Body of pancreas (tissue), 4 donors: ENCODE results near the gene SLC16A9.

Experiments
- POLR2A ChIP-seq, 3 donors: fragments of 450-650 bp; IDR thresholded peaks; one replicate each; pipeline ENCODE4 v1.6.1; 2016; ENCODE audit warnings: antibody characterized with exemption in 3 of 3, mild to moderate bottlenecking in 2 of 3
- TF ChIP-seq, protein P1 (sequence below), 7 experiments: fragments of 450-650 bp in 4 of 7; fragments of 200-600 bp in 3 of 7; sonication (generic) in 3 of 7; IDR thresholded peaks; one replicate each; pipeline ENCODE4 v1.5.1; 2016 to 2019; ENCODE audit warnings: antibody characterized with exemption in 7 of 7

DNA sequence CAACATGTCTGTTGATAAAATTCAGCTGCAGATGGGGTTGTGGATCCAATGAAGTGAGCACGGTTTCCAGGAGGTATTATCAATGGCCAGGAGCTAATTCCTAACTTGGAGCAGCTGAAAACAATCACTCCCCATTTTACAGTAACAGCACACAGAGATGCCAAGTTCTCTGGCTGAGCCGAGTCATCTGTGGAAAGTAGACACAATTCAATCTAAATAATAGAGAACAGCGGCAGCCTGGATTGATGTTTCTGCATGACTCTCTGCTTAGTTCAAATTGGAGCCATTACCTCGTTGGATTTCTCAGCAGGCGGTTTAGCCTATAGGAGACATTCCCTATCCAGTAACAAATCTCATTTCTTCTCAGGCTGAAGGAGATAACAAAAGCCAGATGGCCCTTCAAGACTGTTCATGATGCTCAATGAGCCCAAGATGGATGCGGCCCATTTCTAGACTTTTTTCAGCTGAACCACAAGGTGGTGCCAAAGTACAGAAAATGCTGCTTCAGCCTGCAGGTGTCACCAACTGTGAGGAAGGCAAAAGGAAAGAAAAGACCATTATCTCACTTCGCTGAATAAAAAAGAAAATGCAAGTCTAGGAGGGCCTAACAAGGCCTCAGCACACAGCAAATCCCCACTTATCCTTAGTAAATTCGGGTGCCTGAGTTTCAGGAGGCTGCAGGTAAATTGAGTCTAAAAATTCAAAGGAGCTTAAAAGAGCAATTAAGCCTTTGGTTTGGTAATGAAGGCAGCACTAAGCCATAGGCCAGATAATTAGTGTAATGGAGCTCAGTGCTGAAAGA lies 83.7 kb downstream of the SLC16A9 start:
- TF ChIP-seq, protein P1, sequence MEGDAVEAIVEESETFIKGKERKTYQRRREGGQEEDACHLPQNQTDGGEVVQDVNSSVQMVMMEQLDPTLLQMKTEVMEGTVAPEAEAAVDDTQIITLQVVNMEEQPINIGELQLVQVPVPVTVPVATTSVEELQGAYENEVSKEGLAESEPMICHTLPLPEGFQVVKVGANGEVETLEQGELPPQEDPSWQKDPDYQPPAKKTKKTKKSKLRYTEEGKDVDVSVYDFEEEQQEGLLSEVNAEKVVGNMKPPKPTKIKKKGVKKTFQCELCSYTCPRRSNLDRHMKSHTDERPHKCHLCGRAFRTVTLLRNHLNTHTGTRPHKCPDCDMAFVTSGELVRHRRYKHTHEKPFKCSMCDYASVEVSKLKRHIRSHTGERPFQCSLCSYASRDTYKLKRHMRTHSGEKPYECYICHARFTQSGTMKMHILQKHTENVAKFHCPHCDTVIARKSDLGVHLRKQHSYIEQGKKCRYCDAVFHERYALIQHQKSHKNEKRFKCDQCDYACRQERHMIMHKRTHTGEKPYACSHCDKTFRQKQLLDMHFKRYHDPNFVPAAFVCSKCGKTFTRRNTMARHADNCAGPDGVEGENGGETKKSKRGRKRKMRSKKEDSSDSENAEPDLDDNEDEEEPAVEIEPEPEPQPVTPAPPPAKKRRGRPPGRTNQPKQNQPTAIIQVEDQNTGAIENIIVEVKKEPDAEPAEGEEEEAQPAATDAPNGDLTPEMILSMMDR (IDR thresholded peaks at IDR 0.05) = peak; percentile 35 to 97 (median 92)
- TF ChIP-seq POLR2A (IDR thresholded peaks at IDR 0.05) = no peak
